HG02852 (cell line): ENCODE measurements around the gene ZNF83.
"Not testable (repeated sequence)": the region's sequence is repeated elsewhere in the genome, so short reads cannot be mapped to it uniquely, and the experiment has no call there.

Experiments
- ATAC-seq: cut with Tn5 transposase; IDR thresholded peaks from one replicate; pipeline ENCODE4 v1.9.1; 2021; ENCODE audit warnings: mild to moderate bottlenecking, moderate library complexity; ENCODE audit not compliant: unreplicated experiment

Gene ZNF83

GRCh38 chr19:52640916-52641315 is 2.8 kb upstream of the ZNF83 start:
- no peak for ATAC-seq

GRCh38 chr19:52639996-52640395 is 1.8 kb upstream of the ZNF83 start:
- no peak for ATAC-seq

GRCh38 chr19:52638601-52639000 is 446 bp upstream of the ZNF83 start:
- peak; percentile 13 for ATAC-seq

- no peak for ATAC-seq
These were observed 2.2 kb downstream of the ZNF83 start for GRCh38 chr19:52635786-52636570.

- not testable (repeated sequence) for ATAC-seq
These were observed 10.7 kb downstream of the ZNF83 start for GRCh38 chr19:52627441-52627840.

GRCh38 chr19:52626915-52627314 is 11.2 kb downstream of the ZNF83 start:
- ATAC-seq, result no peak

- no peak for ATAC-seq
These were observed 15.9 kb downstream of the ZNF83 start for GRCh38 chr19:52622261-52622660.

GRCh38 chr19:52621376-52621775 is 16.8 kb downstream of the ZNF83 start:
- ATAC-seq, result no peak

GRCh38 chr19:52613299-52613906 is 24.8 kb downstream of the ZNF83 start:
- ATAC-seq, result no peak

GRCh38 chr19:52603558-52604207 is 34.5 kb downstream of the ZNF83 start:
- no peak for ATAC-seq

GRCh38 chr19:52602941-52603340 is 35.2 kb downstream of the ZNF83 start:
- ATAC-seq, result no peak

GRCh38 chr19:52601974-52602366 is 36.2 kb downstream of the ZNF83 start:
- ATAC-seq, result not testable (repeated sequence)

GRCh38 chr19:52601025-52601973 is 36.9 kb downstream of the ZNF83 start:
- peak; percentile 95 for ATAC-seq

- ATAC-seq, result peak; percentile 25
These were observed 37.5 kb downstream of the ZNF83 start for GRCh38 chr19:52600639-52601024.

- ATAC-seq, result no peak
These were observed 38.9 kb downstream of the ZNF83 start for GRCh38 chr19:52599241-52599640.

- ATAC-seq, result not testable (repeated sequence)
These were observed 44.7 kb downstream of the ZNF83 start for GRCh38 chr19:52593441-52593840.

- no peak for ATAC-seq
These were observed 45.9 kb downstream of the ZNF83 start for GRCh38 chr19:52592301-52592700.

GRCh38 chr19:52590728-52591127 is 47.4 kb downstream of the ZNF83 start:
- no peak for ATAC-seq

GRCh38 chr19:52585604-52586003 is 52.6 kb downstream of the ZNF83 start:
- no peak for ATAC-seq

GRCh38 chr19:52584736-52585440 is 53.3 kb downstream of the ZNF83 start:
- ATAC-seq, result no peak
